ENCODE data around the gene PKD2L1. TPM values are rescaled to one million over a fixed set of nuclear protein-coding genes. Genes with fewer than 3 reads are reported as not detected.
A peak's percentile ranks its signal among the peaks of the same experiment; 100 is the strongest.

The PKD2L1 gene
- total RNA-seq, 1 experiment from 2014 or later: not detected

DNA sequence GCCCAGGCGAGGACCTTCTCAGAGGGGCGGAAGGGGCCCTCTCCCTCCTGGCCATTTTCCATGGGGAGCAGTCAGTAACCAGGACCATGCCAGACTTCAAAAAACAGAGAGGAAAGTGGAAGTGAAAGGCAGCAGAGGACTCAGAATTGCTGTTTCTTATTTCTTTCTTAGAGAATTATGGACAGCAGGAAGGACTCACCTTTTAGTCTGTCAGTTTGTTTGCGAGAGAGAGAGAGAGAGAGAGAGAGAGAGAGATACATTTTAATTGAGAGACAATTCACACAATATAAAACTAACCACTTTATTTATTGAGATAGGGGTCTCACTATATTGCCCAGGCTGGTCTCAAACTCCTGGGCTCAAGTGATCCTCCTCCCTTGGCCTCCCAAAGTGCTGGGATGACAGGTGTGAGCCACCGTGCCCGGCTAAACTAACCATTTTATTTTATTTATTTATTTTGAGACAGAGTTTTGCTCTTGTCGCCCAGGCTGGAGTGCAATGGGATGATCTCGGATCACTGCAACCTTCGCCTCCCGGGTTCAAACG, 41.5 kb upstream of the PKD2L1 start:
- in situ Hi-C loops (cut with HindIII; ENCODE audit: low pct_unique_long_range_greater_than_20kb, low sequenced_read_pairs) (no loop called here), intact Hi-C loops (cut with micrococcal nuclease; ENCODE audit: unreplicated experiment) (loop anchor here (5.0 kb wide), 1 partner anchor 61 kb away; no protein-coding TSS in a partner anchor)
- Histone ChIP-seq H3K27me3 (ENCODE audit: control insufficient read depth, insufficient read depth, low read length) (no peaks in the 10 kb centered on the region), H3K36me3 (ENCODE audit: control insufficient read depth, insufficient read depth, low read length) (peaks cover 3% of the 10 kb centered on the region; the same call in 1 of the 2 replicates), H3K27ac (ENCODE audit: low read length) (peak overlapping the region; percentile 100), H3K9me3 (ENCODE audit: control insufficient read depth, insufficient read depth, low read depth, low read length) (no peaks in the 10 kb centered on the region), H3K4me1 (ENCODE audit: control insufficient read depth, insufficient read depth, low read length) (peaks cover 40% of the 10 kb centered on the region), H3K4me3 (ENCODE audit: low read depth in 2 of 2, low read length in 2 of 2) (no peak overlapping the region)
- TF ChIP-seq POLR2AphosphoS5 (IDR thresholded peaks at IDR 0.05; ENCODE audit: low read depth, low read length) (no peak), TCF7L2 (IDR thresholded peaks at IDR 0.05; ENCODE audit: low read depth, low read length) (no peak), SIN3A (IDR thresholded peaks at IDR 0.05; ENCODE audit: borderline replicate concordance, insufficient read depth, low read depth, low read length) (no peak)
- TF ChIP-seq, protein P1, sequence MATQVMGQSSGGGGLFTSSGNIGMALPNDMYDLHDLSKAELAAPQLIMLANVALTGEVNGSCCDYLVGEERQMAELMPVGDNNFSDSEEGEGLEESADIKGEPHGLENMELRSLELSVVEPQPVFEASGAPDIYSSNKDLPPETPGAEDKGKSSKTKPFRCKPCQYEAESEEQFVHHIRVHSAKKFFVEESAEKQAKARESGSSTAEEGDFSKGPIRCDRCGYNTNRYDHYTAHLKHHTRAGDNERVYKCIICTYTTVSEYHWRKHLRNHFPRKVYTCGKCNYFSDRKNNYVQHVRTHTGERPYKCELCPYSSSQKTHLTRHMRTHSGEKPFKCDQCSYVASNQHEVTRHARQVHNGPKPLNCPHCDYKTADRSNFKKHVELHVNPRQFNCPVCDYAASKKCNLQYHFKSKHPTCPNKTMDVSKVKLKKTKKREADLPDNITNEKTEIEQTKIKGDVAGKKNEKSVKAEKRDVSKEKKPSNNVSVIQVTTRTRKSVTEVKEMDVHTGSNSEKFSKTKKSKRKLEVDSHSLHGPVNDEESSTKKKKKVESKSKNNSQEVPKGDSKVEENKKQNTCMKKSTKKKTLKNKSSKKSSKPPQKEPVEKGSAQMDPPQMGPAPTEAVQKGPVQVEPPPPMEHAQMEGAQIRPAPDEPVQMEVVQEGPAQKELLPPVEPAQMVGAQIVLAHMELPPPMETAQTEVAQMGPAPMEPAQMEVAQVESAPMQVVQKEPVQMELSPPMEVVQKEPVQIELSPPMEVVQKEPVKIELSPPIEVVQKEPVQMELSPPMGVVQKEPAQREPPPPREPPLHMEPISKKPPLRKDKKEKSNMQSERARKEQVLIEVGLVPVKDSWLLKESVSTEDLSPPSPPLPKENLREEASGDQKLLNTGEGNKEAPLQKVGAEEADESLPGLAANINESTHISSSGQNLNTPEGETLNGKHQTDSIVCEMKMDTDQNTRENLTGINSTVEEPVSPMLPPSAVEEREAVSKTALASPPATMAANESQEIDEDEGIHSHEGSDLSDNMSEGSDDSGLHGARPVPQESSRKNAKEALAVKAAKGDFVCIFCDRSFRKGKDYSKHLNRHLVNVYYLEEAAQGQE (IDR thresholded peaks at IDR 0.05; ENCODE audit: insufficient read depth in 1 of 2, low read depth in 2 of 2, low read length in 1 of 2): no peak
- TF ChIP-seq, protein P2, sequence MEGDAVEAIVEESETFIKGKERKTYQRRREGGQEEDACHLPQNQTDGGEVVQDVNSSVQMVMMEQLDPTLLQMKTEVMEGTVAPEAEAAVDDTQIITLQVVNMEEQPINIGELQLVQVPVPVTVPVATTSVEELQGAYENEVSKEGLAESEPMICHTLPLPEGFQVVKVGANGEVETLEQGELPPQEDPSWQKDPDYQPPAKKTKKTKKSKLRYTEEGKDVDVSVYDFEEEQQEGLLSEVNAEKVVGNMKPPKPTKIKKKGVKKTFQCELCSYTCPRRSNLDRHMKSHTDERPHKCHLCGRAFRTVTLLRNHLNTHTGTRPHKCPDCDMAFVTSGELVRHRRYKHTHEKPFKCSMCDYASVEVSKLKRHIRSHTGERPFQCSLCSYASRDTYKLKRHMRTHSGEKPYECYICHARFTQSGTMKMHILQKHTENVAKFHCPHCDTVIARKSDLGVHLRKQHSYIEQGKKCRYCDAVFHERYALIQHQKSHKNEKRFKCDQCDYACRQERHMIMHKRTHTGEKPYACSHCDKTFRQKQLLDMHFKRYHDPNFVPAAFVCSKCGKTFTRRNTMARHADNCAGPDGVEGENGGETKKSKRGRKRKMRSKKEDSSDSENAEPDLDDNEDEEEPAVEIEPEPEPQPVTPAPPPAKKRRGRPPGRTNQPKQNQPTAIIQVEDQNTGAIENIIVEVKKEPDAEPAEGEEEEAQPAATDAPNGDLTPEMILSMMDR (IDR thresholded peaks at IDR 0.05): no peak
- no peak for ATAC-seq
- BruUV-seq (replicated peaks): no TSS peak
- CTCF ChIA-PET: interaction anchor here (0.7 to 1.4 kb wide), 4 partner anchors 30 to 702 kb away, joined by 3 to 4 read pairs (median 4); no protein-coding TSS in a partner anchor
- POLR2A ChIA-PET: interaction anchor here (1.3 to 1.8 kb wide), 2 partner anchors 10 to 25 kb away, joined by 6 to 13 read pairs; partner anchors contain the start of gene SCD
- no peak for DNase-seq (ENCODE audit: low read depth, low spot score)

DNA sequence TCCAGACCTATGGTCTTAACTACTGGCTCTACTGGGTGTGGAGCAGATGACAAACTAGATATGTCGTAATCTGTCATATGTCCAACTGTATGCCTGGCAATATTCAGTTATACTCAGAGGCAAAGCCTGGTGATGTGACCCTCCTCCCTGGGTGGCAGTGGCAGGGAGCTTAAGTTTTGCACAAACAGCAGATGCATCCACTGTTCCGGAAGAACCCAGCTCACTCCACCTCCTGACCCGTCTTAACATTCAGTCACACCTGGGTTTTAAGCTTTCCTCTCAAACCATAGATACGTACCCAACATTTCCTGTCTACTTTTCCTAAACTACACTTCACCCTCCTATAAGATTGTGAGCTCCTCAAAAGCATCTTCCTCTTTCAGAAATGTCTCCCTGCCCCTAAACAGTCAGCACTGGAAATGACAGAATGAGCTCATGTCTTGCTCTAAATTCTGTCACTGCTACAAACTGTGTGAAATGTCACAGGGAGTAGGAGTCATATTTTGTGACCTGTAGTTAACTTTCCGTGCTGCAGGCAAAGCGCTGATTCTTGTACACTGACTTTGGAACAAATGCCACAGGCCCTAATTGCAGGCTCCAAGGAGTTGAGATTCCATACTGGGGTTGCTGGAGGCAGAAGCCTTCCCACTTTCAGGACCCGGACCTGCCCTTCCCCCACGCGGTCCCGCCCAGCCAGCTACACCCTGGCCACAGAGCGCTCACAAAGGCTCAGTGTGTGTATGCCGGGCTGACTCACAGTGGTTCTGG, 40.9 kb upstream of the PKD2L1 start:
- CTCF ChIA-PET: interaction anchor here (0.5 to 1.4 kb wide), 7 partner anchors 22 to 703 kb away, joined by 3 to 4 read pairs (median 3); partner anchors contain the start of gene SCD
- peak overlapping the region in 1 of 2 experiments; percentile 10; a peak in 2 of 4 replicates for H3K4me3 ChIP-seq (ENCODE audit: low read depth in 2 of 2, low read length in 2 of 2)
- TF ChIP-seq, protein P2 (IDR thresholded peaks at IDR 0.05): no peak
- TF ChIP-seq POLR2AphosphoS5 (IDR thresholded peaks at IDR 0.05; ENCODE audit: low read depth, low read length) (peak; percentile 74; the same call in 1 of the 2 replicates), SIN3A (IDR thresholded peaks at IDR 0.05; ENCODE audit: borderline replicate concordance, insufficient read depth, low read depth, low read length) (0 out of 2 replicates have a peak, but pooled peaks have one; percentile 45), TCF7L2 (IDR thresholded peaks at IDR 0.05; ENCODE audit: low read depth, low read length) (no peak)
- TF ChIP-seq, protein P1 (IDR thresholded peaks at IDR 0.05; ENCODE audit: insufficient read depth in 1 of 2, low read depth in 2 of 2, low read length in 1 of 2): no peak
- in situ Hi-C loops (cut with HindIII; ENCODE audit: low pct_unique_long_range_greater_than_20kb, low sequenced_read_pairs) (no loop called here), intact Hi-C loops (cut with micrococcal nuclease; ENCODE audit: unreplicated experiment) (loop anchor here (5.0 kb wide), 1 partner anchor 61 kb away; no protein-coding TSS in a partner anchor)
- POLR2A ChIA-PET: interaction anchor here (1.3 to 1.8 kb wide), 2 partner anchors 9 to 24 kb away, joined by 6 to 13 read pairs; partner anchors contain the start of gene SCD
- peaks cover 37% of the 10 kb centered on the region for H3K4me1 ChIP-seq (ENCODE audit: control insufficient read depth, insufficient read depth, low read length)
- ATAC-seq (peak; percentile 81), DNase-seq (ENCODE audit: low read depth, low spot score) (peak; percentile 82)
- H3K27me3 ChIP-seq (ENCODE audit: control insufficient read depth, insufficient read depth, low read length): no peaks in the 10 kb centered on the region
- no TSS peak for BruUV-seq (replicated peaks)
- no peaks in the 10 kb centered on the region for H3K9me3 ChIP-seq (ENCODE audit: control insufficient read depth, insufficient read depth, low read depth, low read length)
- peaks cover 3% of the 10 kb centered on the region; the same call in 1 of the 2 replicates for H3K36me3 ChIP-seq (ENCODE audit: control insufficient read depth, insufficient read depth, low read length)
- H3K27ac ChIP-seq (ENCODE audit: low read length): peak overlapping the region; percentile 100

Measured in Panc1 (cell line).